Fibroblast of skin of left biceps (primary cell): Measurements from ENCODE around the gene ZFP92.
"Not testable (repeated sequence)": the region's sequence is repeated elsewhere in the genome, so short reads cannot be mapped to it uniquely, and the experiment has no call there.

ENCODE experiments used
- DNase-seq, 2 experiments: peaks; one replicate each; pipeline ENCODE4 v3.0.0-alpha.2; 2013; ENCODE audit warnings: low read depth in 2 of 2

The ZFP92 gene

DNA sequence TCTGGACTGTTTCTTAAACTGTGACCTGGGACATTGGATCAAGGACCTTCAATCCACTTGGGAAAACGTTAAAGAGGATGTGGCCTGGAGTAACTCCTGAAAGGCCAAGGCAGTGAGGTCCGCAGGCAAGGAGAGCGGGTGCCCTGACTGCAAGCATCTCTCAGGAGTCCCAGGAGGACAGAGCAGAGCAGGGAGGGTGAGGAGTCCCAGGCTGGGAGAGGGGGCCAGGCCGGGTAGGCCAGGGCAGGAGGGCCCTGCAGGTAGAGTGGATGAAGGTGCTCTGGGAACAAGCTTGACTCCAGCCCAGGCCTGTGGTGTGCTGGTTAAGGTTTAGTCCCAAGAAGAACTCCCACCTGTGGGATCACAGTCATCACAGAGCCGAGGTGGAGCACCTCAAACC, 23.9 kb upstream of the ZFP92 start:
- no peak for DNase-seq

GRCh38 chrX:153387987-153388721, 23.1 kb upstream of the ZFP92 start:
- DNase-seq = no peak

GRCh38 chrX:153388722-153389459, 22.4 kb upstream of the ZFP92 start:
- DNase-seq = no peak

DNA sequence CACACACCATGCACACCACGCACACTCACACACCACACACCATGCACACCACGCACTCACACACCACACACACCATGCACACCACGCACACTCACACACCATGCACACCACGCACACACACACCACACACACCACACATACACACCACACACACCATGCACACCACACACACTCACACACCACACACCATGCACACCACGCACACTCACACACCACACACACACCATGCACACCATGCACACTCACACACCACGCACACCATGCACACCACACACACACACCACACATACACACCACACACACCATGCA, 21.9 kb upstream of the ZFP92 start:
- not testable (repeated sequence) for DNase-seq

- no peak for DNase-seq
Measured at GRCh38 chrX:153392642-153393321, 18.5 kb upstream of the ZFP92 start.

DNA sequence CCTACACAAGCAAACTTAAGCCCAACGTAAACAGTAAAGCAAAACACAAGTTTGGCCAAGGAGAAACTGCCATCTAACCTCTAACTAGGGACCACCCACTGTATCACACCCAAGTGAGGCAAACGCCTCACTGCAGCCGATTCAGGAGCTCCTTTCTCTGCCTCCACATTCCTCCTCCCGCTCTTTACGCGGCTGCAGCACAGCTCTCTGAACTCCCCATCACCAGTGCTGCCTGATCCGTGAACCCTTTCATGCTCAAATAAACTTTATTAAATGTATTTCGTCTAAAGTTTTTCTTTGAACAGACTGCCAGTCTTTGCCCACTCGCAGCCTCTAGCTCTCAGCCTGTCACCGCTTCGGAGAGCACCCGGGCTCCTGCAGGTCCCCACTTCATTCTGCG, 16.7 kb upstream of the ZFP92 start:
- no peak for DNase-seq

DNA sequence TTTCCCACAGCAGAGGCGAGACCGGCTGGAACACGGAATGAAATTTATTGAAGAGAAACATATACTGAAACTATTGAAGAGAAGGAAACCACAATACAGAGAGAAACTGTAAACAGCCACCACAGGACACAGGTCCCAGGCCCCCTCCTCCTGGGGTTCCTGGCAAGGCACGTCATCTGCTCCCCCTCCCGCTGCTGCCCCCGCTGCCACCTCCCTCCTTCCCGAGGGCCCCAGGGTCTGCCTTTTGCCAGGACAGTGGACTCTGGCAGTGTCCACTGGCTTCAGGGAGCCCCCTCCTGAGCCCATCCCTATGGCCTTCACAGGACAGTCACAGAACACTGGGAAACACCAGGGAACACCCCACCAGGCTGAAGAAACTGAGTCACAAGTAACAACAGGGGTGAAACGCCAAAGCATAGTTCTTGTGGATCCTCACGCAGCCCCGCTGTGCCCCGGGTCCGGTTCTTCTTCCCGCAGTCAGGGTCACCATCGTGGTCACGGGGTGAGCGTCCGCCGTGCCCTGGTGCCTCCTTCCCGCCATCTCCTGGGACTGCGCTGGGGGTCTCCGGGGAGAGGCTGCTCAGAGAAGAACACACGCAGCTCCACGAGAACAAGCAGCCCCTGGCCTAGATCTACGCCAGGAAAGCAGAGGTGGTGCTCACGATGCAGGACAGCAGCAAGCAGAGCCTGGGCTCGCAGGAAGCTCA, 15.5 kb upstream of the ZFP92 start:
- DNase-seq = no peak

DNA sequence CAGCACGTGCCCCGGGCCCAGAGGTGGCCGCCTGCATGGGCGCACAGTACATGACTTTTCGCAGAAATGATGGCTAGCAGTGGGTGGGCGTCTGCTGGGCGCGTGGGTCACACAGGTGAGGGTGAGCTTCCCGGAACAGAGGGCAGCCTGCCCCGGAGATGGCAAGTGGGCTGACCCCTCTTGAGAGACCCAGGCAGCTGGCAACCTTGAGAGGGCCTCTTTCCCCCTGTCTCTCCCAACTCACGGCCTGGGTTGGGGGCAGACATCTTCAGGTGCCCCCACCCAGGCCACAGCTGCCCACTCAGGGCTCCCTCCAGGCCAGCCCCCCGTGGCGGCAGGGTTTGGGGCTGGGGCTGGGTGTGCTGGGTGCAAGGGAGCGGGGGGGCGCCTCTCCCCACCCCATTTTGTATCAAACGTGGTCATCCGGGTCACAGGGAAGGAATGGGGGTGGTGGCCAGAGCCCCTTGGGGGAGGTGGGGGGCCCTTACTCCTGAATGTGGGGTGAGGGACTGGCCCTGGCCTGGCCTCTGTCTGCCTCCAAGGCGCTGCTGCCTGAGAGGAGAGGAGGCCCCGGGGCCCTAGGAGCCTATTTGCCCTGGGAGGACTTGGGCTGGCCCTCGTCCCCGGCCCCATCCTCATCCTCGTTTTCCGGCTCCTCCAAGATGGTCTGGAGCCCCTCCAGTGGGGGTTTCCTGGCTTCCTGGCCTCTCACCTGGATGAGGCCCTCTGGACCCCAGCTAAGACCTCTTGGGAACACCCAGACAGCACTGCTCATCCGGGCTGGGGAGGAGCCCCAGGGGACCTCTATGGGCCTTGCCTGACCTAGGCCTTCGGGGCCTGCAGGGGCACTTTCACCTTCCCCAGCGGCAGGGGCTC, 14.7 kb upstream of the ZFP92 start:
- DNase-seq = no peak

GRCh38 chrX:153397256-153397960, 13.9 kb upstream of the ZFP92 start:
- DNase-seq = no peak

DNA sequence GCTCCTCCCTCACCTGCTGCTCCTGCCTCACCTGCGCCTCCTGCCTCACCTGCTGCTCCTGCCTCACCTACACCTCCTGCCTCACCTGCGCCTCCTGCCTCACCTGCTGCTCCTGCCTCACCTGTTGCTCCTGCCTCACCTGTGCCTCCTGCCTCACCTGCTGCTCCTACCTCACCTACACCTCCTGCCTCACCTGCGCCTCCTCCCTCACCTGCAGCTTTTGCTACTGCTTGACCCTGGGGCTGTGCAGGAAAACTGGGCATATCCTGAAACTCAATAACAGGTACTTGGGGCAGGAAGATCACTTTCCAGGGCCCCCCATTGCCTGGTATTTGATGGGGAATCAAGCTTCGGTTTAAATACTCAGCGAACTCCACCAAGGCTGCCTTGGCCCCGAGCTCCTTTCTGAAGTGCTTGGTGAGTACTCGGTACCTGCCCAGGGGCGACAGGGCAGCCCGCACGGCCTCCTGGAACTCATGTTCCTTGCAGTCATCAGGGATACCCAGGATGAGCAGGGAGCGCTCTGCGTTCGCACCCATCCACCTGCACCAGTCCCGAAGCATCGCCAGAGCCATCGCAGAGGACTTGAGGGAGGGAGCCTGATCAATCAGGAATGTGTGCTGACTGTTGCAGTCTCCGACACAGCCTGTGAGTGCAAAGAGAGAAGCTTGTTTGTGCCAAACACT, 12.9 kb upstream of the ZFP92 start:
- no peak for DNase-seq

GRCh38 chrX:153400146-153401132, 10.8 kb upstream of the ZFP92 start:
- no peak for DNase-seq

DNA sequence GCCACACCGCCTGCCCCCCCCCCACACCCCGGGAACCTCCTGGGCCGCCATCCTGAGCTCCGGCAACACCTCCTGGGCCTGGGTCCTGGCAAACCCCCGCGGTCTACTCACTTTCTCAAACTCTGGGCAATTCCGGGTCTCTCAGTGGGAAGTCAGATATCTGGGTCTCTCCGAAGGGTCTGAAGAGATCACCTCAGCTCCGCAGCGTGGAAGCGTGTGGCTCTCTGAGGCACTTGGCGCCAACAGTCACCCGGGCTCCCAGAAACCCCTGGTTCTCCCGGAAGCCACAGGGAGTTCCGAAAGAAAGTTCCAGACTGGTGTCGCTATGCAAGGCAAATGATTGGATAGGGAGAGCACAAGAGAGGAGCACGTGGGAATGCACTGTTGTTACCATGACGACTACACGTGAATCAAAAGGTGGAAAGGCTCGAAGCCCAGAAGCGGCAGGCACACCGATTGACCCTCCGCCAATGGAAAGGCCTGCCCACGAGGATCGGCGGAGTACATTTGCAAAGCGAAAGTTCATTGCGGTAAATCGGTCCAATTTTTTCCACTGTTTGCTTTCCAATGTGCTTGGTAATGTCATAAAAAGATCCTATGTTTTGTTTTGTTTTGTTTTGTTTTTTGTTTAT, 10.0 kb upstream of the ZFP92 start, which contains the start of gene PNMA6E:
Gene PNMA6E, minus strand, starts transcription at position 218 of the 632 bp plus-strand sequence. CDS start 2,501 bp downstream, outside the sequence.
- DNase-seq = no peak

- DNase-seq = not testable (repeated sequence)
Measured at GRCh38 chrX:153404333-153404732, 6.9 kb upstream of the ZFP92 start.

DNA sequence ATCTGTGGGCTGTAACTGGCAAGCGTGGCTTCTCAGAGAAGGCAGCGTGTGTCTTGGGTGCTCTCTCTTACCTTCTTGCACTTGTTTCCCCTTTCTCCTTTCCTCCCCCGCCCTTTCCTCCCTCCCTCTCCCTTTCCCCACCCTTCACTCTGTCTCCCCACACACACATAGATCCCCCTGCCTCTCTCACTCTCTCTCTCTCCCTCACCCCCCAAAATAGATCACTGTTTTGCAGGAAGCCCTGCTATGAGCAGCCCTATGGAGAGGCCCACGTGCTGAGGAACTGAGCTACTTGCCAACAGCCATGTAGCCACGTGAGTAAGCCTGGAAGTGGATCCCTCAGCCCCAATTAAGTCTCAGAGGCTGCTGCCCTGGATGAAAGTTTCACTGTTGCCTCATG, 5.8 kb upstream of the ZFP92 start:
- no peak for DNase-seq

DNA sequence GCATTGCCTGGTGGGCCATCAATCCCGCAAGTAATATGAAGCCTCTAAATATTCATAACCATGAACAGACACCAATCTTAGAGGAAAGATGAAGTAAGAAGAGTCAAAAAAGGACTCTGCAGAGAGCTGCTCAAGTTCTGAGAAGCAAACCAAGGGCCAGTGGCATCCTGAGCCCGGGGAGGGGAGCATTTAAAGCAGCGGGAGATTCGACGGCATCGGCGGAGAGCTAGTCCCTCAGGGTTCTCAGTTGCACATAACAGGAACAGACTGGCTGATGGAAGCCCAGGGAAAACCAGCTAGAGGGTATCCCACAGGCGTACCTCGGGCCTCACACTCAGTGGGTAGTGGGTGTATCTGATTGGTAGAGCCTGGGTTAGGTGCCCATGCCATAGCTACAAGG, 5.3 kb upstream of the ZFP92 start:
- no peak for DNase-seq

DNA sequence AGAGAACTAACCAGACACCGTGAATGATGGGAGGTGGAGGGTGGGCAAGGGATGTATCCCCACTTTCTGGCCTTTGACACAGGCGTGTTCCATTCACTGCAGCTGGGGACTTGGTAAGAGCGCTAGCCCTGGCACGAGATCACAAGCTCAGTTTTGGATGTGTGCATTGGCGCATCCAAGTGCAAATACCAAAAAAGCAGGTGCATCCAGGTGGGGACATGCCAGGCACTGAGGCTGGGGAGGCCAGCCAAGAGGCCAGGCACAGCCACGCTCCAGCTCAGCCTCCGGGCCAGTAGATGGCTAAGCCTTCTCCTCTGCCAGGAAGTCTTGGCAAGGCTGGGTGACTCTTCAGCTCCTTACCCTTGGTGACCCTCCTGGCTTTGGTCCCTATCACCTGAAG, 4.4 kb upstream of the ZFP92 start:
- no peak for DNase-seq

- DNase-seq = no peak
Measured at GRCh38 chrX:153407736-153408135, 3.5 kb upstream of the ZFP92 start.

GRCh38 chrX:153408221-153408721, 3.0 kb upstream of the ZFP92 start:
- no peak for DNase-seq
